Spleen (tissue), 3 donors: ENCODE measurements around the gene UBR2.

Source experiments
- POLR2A ChIP-seq, 3 donors: fragments of 450-650 bp; IDR thresholded peaks; one replicate each; pipeline ENCODE4 v1.5.1; 2017; ENCODE audit warnings: antibody characterized with exemption in 3 of 3, mild to moderate bottlenecking in 1 of 3
- POLR2AphosphoS5 ChIP-seq, 3 donors: sonication (generic); formaldehyde crosslinking; IDR thresholded peaks; one replicate each; pipeline ENCODE4 v1.5.1; 2017; ENCODE audit warnings: antibody characterized with exemption in 3 of 3

- TF ChIP-seq POLR2A (IDR thresholded peaks at IDR 0.05) (no peak), POLR2AphosphoS5 (IDR thresholded peaks at IDR 0.05) (peak in 1 of 3 donors; percentile 74)
These were observed 162.8 kb downstream of the UBR2 start for GRCh38 chr6:42726485-42727086.
